CD4-positive, alpha-beta T cell treated with Interleukin-15 for 4 hours (primary cell): ENCODE data around the gene EYA4.

Experiments used
- DNase-seq: peaks from one replicate; pipeline ENCODE4 v3.0.0-alpha.2; 2020; ENCODE audit warnings: low spot score

The EYA4 gene, protein sequence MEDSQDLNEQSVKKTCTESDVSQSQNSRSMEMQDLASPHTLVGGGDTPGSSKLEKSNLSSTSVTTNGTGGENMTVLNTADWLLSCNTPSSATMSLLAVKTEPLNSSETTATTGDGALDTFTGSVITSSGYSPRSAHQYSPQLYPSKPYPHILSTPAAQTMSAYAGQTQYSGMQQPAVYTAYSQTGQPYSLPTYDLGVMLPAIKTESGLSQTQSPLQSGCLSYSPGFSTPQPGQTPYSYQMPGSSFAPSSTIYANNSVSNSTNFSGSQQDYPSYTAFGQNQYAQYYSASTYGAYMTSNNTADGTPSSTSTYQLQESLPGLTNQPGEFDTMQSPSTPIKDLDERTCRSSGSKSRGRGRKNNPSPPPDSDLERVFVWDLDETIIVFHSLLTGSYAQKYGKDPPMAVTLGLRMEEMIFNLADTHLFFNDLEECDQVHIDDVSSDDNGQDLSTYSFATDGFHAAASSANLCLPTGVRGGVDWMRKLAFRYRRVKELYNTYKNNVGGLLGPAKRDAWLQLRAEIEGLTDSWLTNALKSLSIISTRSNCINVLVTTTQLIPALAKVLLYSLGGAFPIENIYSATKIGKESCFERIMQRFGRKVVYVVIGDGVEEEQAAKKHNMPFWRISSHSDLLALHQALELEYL

DNA sequence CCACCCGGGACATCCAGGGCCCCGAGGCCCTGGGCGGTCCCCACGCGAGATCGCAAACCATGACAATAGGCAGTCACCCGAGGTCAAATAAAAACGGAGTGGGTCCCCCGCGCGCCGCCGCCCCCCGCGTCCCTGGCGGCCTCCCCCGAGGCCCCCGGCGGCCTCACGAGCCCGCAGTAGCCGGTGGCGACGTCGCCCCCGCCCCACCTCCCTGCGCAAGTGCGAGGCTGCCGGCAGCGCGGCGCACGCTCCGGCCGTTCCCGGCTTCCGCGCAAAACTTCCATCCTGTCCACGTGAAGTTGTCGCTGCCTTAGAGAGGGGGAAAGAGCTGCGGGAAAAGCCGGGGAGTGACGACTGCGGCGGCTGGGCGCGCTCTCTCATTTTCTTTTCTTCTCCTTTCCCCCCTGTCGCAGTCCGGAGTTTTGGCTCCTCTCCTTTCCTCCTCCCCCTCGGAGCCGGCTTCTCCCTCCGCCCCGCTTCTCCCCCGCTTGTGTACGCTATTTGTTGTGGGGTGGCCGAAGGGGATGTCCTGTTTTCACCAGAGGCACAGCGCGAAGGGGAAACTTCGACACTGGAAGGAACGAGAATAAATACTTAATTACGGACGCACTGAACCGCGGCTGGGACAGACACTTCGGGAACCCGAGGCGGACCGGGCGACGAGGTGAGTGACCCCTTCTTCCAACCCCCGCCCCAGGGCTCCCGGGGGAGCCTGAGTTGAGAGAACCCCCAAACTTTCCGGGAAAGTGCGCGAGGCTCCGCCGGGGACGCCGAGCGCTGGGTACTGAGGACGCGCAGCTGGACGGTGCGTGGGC, at the start of gene EYA4:
Gene EYA4 (plus strand): TSS at position 272 of the 815 bp plus-strand sequence. CDS start 33,424 bp downstream, outside the sequence.
- DNase-seq = no peak

DNA sequence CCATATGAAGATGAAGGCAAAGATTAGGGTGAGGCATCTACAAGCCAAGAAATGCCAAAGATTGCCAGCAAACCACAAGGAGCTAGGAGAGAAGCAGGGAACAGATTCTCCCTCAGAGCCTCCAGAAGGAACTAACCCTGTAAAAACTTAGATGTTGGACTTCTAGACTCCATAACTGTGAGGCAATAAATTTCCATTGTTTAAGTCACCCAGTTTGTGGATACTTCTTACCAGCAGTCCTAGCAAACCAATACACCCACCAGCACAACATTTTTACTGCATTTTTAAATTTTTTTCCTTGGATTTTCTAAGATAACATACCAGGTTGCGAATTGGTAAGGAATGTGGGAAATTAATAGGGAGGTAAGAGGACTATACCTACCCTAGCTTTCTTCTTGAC, 47.8 kb upstream of the EYA4 start:
- no peak for DNase-seq

DNA sequence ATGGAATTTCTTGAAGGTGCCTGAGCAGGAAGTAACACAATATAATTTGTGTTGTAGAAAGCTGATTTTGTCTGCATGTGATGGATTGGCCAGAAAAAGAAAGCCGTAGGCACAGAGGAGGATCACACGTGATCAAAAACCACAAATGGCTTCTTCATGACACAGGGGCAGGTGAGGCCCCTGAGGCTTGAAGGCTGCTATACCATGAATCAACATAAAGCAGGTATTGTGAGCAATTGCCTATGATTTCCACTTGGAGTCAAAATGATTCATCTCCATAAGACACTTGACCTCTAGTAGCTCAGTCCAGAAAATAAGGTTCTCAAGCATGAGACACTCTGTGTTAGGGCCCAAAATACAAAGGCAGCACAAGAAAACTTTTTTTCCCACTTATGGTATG, 42.4 kb upstream of the EYA4 start:
- no peak for DNase-seq

DNA sequence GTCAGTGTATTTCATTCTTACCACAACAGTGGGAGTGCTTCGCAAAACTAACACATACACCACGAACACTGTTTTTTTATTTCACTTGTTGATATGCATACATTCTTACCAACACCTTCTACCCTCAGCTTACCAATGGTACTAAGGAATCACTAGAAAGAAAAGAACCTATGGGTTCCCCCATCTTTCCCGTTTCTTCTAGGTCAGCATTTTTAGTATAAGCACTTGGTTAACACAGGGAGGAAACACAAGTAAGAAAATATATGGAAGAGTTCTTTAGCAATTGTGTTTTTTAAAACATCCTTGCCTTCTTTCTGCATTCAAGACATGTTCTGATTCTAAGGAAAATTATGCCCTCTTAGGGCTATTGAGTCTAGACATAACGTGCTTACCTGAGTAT, 39.9 kb upstream of the EYA4 start:
- no peak for DNase-seq

DNA sequence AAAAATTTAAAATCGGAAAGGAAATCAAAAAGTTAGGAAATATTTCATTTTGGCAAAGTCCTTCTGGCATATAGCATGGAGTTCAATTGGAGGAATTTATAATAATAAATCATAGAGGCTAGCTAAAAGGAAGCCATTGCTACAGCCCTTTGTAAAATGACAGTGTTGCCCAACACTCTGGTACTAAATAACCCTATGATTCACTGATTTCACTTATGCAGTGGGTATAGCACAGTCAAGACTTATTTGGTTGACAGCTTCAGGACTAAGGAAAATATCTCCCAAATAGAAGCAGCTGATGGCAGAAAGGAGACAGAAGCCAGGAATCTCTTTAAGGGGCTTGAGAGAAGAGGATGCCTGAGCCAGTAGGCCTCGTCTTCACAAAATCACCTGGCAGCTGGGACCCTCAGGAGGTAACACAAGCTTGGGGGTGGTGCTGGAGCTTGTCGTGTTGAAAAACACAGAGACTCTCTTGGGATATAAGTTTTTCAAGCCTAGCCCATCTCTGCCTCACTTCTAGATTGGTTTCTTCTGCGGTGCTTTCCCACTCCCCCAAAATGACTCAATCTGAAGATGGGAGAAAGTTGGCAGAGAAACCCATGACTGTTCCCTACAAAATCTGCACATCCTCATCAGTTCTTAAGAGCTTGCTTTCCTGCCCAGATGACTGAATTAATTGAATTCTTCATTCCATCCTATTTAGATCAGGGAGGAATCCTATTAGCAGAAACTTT, 38.4 kb upstream of the EYA4 start:
- DNase-seq = no peak

DNA sequence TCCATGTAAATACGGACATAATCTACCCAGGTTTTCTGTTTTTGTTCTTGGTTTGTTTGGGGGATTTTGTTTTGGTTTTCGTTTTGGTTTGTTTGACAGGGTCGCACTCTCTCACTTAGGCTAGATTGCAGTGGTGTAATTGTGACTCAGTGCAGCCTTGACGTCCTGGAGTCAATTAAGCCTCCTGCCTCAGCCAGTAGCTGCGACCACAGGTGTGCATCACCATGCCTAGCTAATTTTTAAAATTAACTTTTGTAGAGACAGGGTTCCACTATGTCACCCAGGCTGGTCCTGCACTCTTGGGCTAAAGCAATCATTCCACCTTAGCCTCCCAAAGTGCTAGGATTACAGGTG, 37.8 kb upstream of the EYA4 start:
- DNase-seq = no peak

DNA sequence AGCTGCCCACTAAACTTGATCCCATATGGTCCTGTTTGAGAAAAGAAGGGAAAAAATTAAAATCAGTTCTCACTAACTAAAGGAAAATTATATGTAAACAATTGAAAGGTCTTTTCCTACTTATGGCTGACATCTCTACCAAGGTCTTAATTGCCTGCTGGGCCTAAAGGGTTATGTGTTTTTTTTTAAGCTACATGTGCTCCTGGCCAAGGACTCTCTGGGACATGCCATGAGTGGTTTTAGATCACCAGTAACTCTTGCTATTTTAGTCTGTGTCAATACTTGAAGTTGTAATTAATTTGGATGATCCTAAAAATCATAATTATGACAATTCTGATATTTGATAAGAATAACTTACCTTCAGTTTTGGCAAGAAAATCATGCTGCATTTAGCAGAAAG, 35.9 kb upstream of the EYA4 start:
- no peak for DNase-seq

DNA sequence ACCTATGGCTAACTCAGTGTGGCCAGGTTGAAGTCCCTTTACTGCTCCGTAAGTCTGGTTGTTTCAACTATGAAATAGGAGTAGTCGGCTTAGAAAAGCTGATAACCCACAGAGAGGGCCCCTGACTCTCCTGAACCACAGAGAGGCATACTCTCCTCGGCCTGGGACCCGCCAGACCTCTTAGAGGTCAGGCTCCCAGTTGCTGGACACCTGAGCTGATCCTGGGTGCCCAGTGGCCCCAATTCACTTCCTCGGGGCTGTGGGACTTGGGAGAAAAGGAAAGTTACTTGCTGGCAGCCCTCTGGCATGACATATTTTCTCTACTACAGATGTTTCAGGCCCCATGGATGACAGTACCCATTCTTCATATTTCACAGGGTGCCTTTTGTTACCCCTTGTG, 34.2 kb upstream of the EYA4 start:
- DNase-seq = no peak

DNA sequence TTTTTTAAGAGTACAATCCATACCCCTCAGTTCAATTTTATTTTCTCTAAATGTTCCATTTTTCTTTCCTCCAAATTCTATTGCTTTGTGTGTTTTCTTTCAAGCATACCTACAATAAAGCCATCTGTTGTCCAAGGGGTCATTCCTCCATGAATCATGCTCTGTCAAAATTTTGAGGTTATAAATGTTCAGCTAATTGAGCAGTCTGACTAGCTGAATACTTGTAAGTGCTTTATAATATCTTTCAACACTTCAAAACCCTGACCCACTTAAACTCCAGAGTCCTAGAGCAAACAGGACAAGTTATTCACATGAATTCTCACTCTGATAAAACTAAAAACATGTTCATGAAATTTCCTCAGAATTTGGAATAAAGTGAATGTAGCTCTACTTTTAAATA, 33.4 kb upstream of the EYA4 start:
- DNase-seq = no peak

DNA sequence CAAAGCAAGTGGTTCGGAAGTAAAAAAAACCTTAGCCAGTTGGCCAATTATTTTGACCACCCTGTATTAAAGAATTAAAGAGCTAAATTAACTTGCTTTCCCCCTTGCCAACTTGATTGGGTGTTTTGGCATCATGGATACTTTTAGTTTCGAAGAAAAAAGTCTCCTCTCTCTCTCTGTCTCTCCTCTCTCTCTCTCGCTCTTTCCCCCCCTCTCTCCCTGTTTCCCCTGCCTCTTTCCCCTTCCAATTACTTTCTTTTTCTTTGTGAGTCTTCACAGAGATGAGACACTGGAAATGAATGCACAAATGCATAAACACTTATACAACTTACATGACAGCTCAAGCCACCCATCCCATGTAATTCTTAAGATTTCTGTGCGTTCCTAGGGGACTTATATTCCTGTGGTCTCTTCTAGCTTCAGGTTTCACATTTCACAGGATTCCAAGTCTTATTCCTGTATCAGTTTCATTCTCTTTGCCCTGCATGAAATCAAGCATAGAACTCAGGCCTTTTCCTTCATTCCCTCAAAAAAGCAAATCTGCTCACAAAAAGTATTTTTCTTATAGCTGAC, 32.9 kb upstream of the EYA4 start:
- DNase-seq = no peak

DNA sequence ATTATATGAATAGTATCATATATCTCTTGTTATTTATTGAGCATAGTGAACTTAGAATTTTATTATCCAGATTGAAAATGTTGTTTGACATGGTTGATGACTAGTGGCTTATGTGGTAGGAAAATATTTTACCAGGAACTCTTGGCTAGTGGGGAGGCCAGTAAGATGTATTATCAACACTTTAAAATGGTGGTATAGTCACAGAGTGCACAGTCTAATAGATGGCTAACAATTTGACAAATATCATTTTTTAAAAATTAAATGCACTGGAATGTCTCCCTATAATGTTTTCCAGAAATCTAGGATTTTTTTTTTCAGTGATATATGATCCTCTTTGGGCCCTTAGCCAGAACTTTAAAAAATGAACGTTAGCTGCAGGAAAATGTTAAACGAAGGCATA, 26.9 kb upstream of the EYA4 start:
- no peak for DNase-seq

DNA sequence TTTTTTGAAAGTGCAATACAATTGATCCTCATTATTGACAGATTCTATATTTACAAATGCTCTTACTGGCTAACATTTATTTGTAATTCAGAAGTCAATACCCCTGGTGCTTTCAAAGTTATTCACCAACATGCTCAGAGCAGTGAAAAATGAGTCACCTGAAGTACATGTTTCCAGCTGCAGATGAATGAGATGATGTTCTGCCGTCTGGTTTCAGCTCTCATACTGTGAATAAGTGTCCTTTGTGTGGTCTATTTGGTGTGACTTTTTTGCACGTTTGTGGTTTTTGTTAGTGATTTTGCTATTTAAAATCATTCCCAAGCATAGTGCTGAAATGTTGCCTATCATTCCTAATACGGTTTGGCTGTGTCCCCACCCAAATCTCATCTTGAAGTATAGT, 22.3 kb upstream of the EYA4 start:
- DNase-seq = no peak

DNA sequence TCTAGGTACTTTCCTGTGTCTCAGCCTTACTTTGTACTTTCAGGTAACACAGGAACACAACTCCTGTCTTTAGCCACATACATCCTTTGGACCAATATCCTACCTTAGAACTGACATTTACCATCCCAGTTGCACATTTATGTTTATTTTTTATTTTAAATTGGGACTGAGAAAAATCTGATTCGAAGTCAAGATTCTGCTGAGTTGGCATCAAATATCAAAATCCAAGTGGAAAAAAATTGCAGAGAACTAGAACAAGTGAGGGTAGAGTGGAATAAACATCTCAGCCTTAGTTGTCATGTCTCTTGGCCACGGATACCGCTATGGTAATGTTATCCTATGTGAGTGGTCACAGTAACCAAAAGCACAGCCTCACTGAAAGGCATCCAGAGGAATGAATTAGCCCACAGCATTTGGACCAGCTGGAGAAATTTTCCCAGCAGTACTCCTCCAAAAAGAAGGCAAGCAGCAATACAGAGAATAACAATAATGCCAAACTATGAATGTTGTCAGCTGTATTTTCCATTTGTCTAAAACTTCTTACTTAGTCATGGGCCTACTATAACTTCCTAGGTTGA, 17.6 kb upstream of the EYA4 start:
- DNase-seq = no peak

DNA sequence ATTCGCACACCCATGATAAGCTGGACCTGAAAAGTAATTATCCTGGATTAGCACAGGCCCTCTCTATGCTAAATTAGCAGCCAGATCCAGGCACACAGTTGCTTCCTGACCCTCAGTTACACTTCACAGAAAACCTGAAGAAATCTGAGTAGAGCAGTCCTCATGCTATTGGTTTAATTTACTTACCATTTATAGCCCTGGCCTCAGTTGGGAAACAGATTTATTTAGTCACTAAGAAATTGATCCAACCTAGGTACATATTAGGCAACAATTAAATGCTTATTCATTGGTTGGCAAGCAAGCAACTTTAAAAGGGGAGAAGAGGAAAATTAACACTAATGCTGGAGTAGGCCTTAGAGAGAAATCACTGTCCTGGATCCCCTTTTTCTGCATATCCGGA, 15.6 kb upstream of the EYA4 start:
- DNase-seq = no peak

DNA sequence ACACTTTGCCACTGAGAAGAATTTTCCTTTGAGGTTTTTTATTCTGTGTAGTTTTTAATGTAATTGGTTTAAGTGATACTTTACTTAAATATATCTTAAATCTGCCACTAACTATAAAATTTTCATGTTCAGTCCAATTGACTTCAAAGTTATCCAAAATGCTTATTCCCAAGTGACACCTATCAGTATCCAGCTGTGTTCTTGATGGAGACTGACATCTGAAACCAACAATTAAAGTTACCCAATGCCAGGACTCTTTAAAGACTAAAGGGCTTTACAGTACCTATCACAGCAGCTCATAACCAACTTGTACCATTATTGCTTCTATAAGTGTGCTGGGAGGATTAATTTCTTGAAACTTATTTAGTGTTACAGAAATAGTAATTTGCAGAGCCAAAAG, 13.8 kb upstream of the EYA4 start:
- no peak for DNase-seq

DNA sequence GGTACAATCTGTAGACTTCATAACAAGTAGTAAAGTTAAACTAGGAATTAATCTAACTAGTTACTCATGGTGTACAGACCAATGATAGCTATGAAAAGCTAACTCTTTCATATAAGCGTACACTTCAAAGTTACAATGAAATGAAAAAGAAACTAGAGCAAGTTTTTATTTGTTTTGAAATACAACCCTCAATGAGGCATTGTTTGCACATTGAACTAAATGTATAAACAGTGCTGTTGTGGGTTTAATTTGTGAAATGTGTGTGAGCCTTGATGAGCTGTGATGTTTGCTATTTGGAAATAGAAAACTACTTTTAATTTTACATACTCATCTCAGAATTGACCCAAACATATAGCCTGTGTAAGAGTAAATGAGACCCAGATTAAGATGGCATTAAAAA, 11.1 kb upstream of the EYA4 start:
- DNase-seq = no peak

DNA sequence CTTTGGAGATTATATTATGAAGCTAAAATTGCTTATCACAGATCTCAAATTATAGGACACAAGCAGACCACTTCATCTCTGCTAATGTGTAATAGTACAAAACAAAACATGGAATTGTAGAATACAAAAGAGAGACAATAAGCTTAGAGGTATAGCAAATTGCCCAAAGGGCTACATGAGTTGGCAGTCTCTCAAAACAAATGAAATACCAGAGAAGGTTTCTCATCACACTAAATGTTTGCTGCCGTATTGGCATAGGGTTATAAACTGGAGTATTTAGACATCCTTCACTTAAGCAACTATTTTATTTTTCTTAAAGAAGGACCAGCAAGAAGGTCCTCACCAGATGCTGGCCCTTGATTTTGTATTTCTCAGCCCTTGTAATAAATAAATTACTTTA, 5.9 kb upstream of the EYA4 start:
- DNase-seq = no peak

DNA sequence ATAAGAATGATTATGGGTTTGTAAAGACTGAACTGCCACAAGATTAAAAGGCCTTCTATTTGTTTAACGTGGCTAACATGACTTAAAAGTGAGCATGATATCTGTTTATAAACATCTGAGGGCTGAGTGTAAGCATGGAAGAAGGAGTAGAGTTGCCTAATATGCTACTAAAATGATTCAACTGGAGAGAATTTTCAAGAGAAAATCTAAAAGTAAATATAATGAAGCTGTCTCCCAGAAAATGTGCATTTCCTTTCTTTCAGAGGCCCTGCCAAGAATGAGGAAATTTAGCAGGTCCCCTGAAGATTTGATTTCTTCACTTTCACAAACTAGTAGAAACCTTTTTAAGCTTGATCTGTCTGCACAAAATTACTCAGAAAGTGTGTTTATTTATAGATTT, 4.2 kb upstream of the EYA4 start:
- no peak for DNase-seq

DNA sequence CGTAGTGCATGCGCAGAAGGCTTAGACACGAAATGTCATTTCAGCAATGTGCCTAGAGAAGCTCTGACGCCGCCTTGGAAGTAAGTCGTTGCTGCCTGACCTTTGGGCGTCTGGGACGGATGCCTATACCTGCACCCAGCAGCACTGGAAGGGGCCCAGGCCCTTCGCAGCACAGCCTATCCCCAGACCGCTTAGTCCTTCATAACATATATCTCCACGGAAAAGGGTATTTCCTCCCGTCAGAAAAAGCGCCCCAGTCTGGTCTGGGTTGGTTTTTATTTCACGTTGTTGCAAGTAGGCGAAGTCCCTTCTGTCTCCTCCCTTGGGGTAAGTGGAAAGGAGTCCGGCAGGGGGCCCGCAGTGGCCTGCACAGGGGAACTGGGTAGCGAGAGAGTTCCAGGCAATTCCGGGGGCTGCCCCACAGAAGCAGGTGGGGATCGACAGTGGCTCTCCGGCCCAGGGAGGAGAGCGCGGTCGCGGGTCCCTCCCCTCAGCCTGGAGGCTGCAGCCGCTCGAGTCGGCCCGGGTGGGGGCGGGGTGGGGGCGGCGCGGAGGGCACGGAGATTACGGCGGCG, 559 bp upstream of the EYA4 start:
- DNase-seq = no peak

DNA sequence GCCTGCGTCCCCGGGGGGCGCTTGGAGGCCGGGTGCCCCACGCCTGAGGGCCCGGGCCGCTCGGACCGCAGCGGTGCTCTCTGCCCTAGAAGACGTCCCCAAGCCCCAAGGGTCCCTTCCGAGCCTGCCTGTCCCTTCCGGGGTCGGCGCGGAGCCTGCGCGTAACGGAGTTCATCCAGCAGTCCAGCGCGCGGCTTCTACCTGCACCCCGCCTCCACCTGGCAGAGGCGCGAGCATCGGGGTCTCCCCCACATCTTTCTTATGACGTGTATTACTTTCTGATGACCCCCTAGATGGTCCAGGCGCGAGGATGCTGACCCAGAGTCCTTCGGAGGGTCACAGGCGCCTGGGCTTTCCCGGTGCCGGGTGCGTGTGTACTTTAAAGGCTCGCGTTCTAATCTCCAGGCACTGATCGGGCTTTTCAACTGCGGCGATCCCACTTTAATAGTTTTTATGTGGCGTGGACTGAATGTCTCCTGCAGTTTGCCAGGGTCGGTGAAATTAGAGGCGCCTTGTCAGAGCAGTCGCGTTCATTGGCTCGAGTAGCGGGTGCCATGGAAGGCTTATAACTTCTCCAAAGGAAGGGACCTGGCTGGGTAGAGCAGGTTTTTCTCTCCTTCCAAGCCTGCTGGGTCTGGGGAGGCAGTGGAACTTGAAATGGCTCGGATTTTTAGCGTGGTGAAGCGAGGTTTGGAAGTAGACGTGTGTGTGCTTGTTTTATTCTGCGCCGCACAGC, 912 bp downstream of the EYA4 start:
- DNase-seq = no peak
